GM20000 (cell line): Measurements from ENCODE around the gene SMIM35.
A peak's percentile ranks its signal among the peaks of the same experiment; 100 is the strongest.

ENCODE experiments used
- DNase-seq: peaks from one replicate; pipeline ENCODE4 v3.0.0; 2012; ENCODE audit warnings: low spot score
- TF ChIP-seq, protein P1 (sequence below): IDR thresholded peaks from 2 replicates; pipeline ENCODE4 v1.5.1; 2012; ENCODE audit warnings: mild to moderate bottlenecking, control low read depth; ENCODE audit errors: extremely low read depth, missing control alignments

Gene SMIM35

DNA sequence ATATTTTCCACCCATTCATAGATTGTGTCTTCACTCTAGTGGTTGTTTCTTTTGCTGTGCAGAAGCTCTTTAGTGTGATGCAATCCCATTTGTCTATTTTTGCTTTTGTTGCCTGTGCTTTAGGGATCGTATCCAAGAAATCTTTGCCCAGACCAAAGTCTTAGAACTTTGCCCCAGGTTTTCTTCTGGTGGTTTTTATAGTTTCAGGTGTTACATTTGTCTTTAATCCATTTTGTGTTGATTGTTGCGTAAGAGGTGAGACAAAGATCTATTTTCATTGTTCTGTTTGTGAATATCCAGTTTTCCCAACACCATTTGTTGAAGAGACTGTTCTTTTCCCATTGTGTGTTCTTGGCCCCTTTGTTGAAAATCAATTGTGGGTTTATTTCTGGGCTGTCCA, 94.1 kb downstream of the SMIM35 start:
- TF ChIP-seq, protein P1, sequence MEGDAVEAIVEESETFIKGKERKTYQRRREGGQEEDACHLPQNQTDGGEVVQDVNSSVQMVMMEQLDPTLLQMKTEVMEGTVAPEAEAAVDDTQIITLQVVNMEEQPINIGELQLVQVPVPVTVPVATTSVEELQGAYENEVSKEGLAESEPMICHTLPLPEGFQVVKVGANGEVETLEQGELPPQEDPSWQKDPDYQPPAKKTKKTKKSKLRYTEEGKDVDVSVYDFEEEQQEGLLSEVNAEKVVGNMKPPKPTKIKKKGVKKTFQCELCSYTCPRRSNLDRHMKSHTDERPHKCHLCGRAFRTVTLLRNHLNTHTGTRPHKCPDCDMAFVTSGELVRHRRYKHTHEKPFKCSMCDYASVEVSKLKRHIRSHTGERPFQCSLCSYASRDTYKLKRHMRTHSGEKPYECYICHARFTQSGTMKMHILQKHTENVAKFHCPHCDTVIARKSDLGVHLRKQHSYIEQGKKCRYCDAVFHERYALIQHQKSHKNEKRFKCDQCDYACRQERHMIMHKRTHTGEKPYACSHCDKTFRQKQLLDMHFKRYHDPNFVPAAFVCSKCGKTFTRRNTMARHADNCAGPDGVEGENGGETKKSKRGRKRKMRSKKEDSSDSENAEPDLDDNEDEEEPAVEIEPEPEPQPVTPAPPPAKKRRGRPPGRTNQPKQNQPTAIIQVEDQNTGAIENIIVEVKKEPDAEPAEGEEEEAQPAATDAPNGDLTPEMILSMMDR, result no peak
- DNase-seq, result no peak

DNA sequence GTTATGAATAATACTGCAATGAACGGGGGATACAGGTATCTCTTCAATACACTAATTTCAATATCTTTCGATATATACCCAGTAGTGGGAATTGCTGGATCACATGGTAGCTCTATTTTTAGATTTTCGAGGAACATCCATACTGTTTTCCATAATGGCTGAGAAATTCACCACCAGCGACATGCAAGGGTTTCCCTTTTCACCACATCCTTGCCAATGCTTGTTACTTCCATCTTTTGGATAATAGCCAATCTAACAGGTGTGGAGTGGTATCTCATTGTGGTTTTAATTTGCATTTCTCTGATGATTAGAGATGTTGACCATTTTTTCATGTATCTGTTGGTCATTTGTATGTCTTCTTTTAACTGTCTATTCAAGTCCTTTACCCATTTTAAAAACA, 94.6 kb downstream of the SMIM35 start:
- TF ChIP-seq, protein P1, result no peak
- DNase-seq, result no peak

DNA sequence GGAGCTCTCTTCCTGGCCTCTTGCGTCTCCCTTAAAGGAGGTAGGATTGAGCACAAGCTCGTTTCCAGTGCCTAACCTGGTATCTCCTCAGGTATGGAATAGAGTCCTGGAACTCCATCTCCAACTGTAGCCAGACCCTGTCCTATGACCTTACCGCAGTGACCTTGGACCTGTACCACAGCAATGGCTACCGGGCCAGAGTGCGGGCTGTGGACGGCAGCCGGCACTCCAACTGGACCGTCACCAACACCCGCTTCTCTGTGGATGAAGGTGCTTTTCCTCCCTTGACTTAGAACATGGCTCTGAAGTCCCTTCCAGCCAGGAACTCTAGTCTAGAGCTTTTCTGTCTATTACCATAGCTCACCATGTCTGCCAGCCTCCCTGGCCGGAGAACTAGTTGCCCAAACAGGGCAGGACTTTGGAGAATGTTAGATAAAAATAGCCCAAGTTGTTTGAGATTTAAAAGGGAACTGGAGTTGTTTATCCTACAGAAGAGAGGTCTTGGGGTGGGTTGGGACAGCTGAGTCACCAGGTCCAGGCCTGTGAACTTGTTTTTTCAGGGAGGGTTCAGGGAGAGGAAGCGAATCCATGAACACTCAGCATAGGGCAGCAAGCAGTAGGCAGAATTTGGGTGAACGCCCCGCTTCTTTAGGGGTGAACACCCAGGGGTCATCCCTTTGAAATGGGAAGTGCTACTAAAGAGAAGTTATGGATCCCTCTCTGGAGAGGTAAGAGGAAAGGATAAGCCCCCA, 97.2 kb downstream of the SMIM35 start:
- TF ChIP-seq, protein P1, result no peak
- no peak for DNase-seq

DNA sequence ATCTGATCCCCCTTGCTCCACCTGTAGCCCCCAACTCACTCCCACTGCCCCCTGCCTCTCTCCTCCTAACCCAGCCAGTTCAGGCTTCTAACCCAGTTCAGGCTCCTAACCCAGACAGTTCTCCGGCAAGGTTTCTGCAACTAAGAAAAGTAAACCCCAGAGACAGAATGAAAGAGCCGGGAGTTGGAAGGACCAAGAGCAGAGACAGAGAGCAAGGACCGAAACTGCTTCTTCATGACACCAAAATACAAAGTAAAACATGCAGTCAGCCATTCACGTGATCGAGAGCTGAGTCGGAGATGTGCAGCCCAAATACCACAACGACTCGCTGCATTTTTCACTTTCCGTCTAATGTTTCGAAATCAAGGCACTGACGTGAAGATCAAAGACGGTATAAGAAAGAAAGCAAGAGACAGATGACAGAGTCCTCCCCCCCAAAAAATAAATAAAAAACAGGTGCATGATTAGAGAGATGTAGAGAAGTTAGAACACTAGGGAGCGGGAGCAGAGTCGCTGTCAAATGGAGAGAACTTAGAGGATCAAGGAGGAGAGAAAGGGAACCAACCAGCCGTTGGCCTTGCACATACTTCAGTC, 99.7 kb downstream of the SMIM35 start:
- DNase-seq, result peak; percentile 83
- TF ChIP-seq, protein P1, result no peak

DNA sequence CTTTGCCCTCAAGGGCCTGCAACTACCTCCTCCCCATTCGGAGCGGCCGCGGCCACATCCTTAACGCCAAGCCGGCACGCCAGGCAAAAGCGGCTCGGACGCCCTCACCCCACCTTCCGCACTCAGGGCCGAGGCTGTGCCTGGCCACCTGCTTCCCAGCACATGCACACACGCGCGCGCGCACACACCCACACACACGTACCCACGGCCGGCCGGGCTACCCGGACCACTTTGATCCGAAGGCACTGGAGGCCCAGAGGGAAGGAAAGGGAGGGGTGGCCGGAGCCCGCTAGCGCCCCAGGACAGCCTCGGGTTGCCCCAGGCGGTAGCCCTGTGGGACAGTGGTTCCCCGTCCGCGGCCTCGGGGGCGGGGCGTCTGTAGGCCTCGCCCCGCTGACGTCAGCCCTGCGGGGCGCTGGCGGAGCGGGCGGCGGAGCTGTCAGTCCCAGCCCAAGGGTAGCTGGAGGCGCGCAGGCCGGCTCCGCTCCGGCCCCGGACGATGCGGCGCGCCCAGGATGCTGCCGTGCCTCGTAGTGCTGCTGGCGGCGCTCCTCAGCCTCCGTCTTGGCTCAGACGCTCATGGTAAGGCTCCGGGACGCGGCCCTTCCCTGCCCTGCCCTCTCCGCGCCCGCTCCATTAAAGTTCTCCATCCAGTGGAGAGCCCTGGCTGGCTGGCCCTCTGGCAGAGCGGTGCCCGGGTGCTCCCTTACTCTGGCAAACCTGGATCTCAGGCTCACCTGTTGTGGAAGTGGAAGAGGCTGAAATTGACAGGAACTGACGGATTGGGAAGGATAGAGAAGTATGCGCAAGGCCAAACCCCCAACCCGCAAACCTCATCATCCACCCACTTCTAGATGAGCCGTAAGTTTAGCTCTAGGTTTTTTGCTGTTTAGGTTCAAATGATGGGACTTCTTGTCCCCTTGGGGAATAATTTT, 100.5 kb downstream of the SMIM35 start, which contains the start of gene IL10RA:
IL10RA (plus strand) TSS at position 442 of the 935 bp plus-strand sequence; CDS start at position 516, 74 bp downstream.
- peak; percentile 96 for DNase-seq
- TF ChIP-seq, protein P1, result no peak

DNA sequence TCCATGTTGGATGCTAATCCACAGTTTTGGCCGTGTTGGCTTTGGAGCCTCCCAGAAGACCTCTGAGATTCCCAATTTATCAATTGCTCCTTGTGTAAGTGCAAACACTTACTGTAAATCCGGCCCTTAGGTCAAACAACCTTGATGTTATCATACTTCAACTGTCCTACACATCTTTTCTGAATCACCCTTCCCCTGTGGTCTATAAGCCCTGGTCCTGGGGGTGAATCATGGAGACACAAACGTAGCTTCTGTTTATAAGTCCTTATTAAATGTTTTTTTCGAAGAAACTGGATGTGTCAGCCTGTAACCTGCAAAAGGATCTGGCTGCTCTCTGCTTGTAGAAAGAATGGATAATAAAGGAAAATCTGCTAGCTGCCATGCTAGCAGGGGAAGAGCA, 102.3 kb downstream of the SMIM35 start:
- TF ChIP-seq, protein P1, result no peak
- DNase-seq, result no peak

DNA sequence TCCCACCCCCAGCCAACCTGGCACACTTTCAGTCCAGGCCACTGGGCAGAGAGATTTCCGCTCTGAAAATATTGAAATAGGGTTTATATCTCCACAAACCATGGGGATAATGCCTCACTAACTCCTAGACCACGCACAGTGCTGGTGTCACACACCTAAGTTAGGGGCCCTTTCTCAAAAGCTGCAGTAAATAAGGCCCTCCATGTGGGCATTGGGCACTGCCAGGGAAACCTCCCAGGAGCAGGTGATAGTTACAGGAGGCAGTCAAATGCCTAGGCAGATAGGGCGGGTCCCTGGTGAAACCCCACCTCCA, 103.6 kb downstream of the SMIM35 start:
- TF ChIP-seq, protein P1, result no peak
- no peak for DNase-seq
